ENCODE data around the gene PTMS. TPM values are rescaled to one million over a fixed set of nuclear protein-coding genes. Genes with fewer than 3 reads are reported as not detected.

The PTMS gene
- total and polyA plus RNA-seq, 2 experiments from 2014 or later = 180 to 315 TPM

DNA sequence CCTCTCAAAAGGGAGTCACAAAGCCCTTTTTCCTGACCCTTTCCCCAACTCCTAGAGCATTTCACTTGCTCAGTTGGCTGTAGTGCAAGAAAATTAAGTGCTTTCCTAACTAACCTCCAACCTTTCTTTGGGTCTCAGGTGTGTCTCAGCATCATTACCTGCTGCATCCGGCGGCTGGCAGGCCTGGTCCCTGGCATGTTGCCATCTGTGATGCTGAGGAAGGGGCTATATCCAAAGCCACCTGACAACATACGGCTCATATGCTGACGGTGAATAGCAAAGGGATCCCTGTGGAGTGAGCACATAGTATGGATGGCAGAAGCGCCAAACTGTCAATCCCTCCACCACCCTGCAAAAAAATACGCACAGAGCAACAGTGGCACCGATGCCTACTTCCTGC is 14.4 kb upstream of the PTMS start:
- TF ChIP-seq EZH2 (IDR thresholded peaks at IDR 0.05; ENCODE audit: borderline replicate concordance) = no peak
- TF ChIP-seq, protein P1, sequence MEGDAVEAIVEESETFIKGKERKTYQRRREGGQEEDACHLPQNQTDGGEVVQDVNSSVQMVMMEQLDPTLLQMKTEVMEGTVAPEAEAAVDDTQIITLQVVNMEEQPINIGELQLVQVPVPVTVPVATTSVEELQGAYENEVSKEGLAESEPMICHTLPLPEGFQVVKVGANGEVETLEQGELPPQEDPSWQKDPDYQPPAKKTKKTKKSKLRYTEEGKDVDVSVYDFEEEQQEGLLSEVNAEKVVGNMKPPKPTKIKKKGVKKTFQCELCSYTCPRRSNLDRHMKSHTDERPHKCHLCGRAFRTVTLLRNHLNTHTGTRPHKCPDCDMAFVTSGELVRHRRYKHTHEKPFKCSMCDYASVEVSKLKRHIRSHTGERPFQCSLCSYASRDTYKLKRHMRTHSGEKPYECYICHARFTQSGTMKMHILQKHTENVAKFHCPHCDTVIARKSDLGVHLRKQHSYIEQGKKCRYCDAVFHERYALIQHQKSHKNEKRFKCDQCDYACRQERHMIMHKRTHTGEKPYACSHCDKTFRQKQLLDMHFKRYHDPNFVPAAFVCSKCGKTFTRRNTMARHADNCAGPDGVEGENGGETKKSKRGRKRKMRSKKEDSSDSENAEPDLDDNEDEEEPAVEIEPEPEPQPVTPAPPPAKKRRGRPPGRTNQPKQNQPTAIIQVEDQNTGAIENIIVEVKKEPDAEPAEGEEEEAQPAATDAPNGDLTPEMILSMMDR (IDR thresholded peaks at IDR 0.05; ENCODE audit: poor library complexity) = no peak
- no peak for TF ChIP-seq EZH2phosphoT487 (IDR thresholded peaks at IDR 0.05; ENCODE audit: low read depth, severe bottlenecking, unreplicated experiment)
- Histone ChIP-seq H2AFZ (no peak overlapping the region), H3K4me1 (ENCODE audit: insufficient read depth) (peaks cover 7% of the 10 kb centered on the region), H3K9me2 (replicated peaks; ENCODE audit: insufficient read depth) (no peaks in the 10 kb centered on the region), H3K9me3 (ENCODE audit: low read depth) (no peaks in the 10 kb centered on the region), H3K36me3 (replicated peaks; ENCODE audit: insufficient read depth, low read depth) (no peaks in the 10 kb centered on the region), H3K4me3 (peak overlapping the region; percentile 92), H3K79me2 (peaks cover 26% of the 10 kb centered on the region), H3K27ac (peak overlapping the region; percentile 100), H4K20me1 (ENCODE audit: insufficient read depth, poor library complexity, severe bottlenecking) (peaks cover 12% of the 10 kb centered on the region), H3K4me2 (peak overlapping the region; percentile 89), H3K27me3 (no peaks in the 10 kb centered on the region)
- WGBS (ENCODE audit: low lambda C conversion rate, missing lambda C conversion rate) = 88% methylated on average over 7 of the region's 7 CpGs
- DNase-seq (ENCODE audit: low spot score) = no peak

DNA sequence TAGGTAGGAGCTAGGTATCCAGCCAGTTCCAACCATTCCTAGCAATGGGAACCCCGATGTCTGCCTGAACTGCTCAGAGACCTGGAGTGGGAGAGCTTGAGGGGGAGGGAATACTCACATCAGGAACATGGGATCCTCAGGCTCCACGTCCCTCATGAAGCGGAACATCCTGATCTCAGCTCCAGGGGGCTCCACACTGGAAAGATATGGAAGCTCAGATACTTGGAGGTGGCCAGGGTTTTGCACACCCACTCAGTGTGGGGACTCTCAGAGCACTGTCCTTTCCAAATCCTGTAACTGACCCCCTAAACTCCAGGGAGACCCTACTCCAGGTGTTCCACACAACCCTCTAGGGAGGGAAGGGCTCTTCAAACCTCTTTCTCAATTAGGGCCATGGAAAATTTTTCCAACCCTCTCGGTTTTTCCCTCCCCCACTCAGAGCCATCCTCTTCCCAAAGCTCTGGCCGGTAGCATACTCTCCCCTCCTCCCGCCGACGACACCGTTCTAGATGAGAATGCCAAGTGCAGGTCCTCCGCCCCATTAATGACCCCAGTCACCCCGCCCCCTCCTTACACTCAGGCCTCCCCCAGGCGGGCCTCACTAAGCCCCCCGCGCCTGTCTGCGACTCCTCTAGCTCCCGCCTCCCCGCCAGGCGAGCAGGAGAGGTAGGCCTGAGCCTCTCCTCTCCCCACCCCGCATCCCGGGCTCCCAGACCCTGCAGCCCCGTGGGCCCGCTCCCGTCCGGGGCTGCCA is 13.8 kb upstream of the PTMS start:
- TF ChIP-seq EZH2phosphoT487 (IDR thresholded peaks at IDR 0.05; ENCODE audit: low read depth, severe bottlenecking, unreplicated experiment) = no peak
- no peak for TF ChIP-seq EZH2 (IDR thresholded peaks at IDR 0.05; ENCODE audit: borderline replicate concordance)
- TF ChIP-seq, protein P1 (IDR thresholded peaks at IDR 0.05; ENCODE audit: poor library complexity) = peak; percentile 48
- peaks cover 7% of the 10 kb centered on the region for H3K4me1 ChIP-seq (ENCODE audit: insufficient read depth)
- WGBS (ENCODE audit: low lambda C conversion rate, missing lambda C conversion rate) = 4% methylated on average over 22 of the region's 24 CpGs
- H3K79me2 ChIP-seq = peaks cover 26% of the 10 kb centered on the region
- H4K20me1 ChIP-seq (ENCODE audit: insufficient read depth, poor library complexity, severe bottlenecking) = peaks cover 12% of the 10 kb centered on the region
- no peaks in the 10 kb centered on the region for H3K9me2 ChIP-seq (replicated peaks; ENCODE audit: insufficient read depth)
- H3K4me2 ChIP-seq = peak overlapping the region; percentile 89
- no peaks in the 10 kb centered on the region for H3K9me3 ChIP-seq (ENCODE audit: low read depth)
- peak overlapping the region; percentile 92 for H3K4me3 ChIP-seq
- peak overlapping the region; percentile 100 for H3K27ac ChIP-seq
- no peaks in the 10 kb centered on the region for H3K27me3 ChIP-seq
- DNase-seq (ENCODE audit: low spot score) = peak; percentile 77
- H3K36me3 ChIP-seq (replicated peaks; ENCODE audit: insufficient read depth, low read depth) = no peaks in the 10 kb centered on the region
- peak overlapping the region; percentile 47 for H2AFZ ChIP-seq

GRCh38 chr12:6752921-6753771 is 13.0 kb upstream of the PTMS start, which contains the start of gene MLF2:
Gene MLF2, minus strand, starts transcription at chr12:6753141. Its CDS starts 807 bp downstream, at chr12:6752334.
- no peaks in the 10 kb centered on the region for H3K9me3 ChIP-seq (ENCODE audit: low read depth)
- peak; percentile 98 for DNase-seq (ENCODE audit: low spot score)
- H3K27ac ChIP-seq = peak within 1 kb of the TSS; percentile 100
- peak within 1 kb of the TSS; percentile 72 for H2AFZ ChIP-seq
- no peaks in the 10 kb centered on the region for H3K9me2 ChIP-seq (replicated peaks; ENCODE audit: insufficient read depth)
- H3K4me3 ChIP-seq = peak within 1 kb of the TSS; percentile 92
- H4K20me1 ChIP-seq (ENCODE audit: insufficient read depth, poor library complexity, severe bottlenecking) = peaks cover 12% of the 10 kb centered on the region
- 0% methylated on average over 28 of the region's 62 CpGs for WGBS (ENCODE audit: low lambda C conversion rate, missing lambda C conversion rate)
- H3K27me3 ChIP-seq = no peaks in the 10 kb centered on the region
- H3K36me3 ChIP-seq (replicated peaks; ENCODE audit: insufficient read depth, low read depth) = no peaks in the 10 kb centered on the region
- TF ChIP-seq EZH2phosphoT487 (IDR thresholded peaks at IDR 0.05; ENCODE audit: low read depth, severe bottlenecking, unreplicated experiment) (no peak), EZH2 (IDR thresholded peaks at IDR 0.05; ENCODE audit: borderline replicate concordance) (no peak)
- TF ChIP-seq, protein P1 (IDR thresholded peaks at IDR 0.05; ENCODE audit: poor library complexity) = peak; percentile 98
- peaks cover 7% of the 10 kb centered on the region for H3K4me1 ChIP-seq (ENCODE audit: insufficient read depth)
- peak within 1 kb of the TSS; percentile 89 for H3K4me2 ChIP-seq
- peaks cover 26% of the 10 kb centered on the region for H3K79me2 ChIP-seq
